22Rv1 (cell line): ENCODE results near the gene CENPO.
"Not testable (repeated sequence)": the region's sequence is repeated elsewhere in the genome, so short reads cannot be mapped to it uniquely, and the experiment has no call there.

Experiments used
- H3K27ac ChIP-seq: fragments of 450-650 bp; 2 replicates; pipeline ENCODE4 v1.5.1; 2017
- ZFX ChIP-seq: fragments of 450-650 bp; IDR thresholded peaks from 2 replicates; pipeline ENCODE4 v1.6.1; 2017; ENCODE audit warnings: antibody characterized with exemption, borderline replicate concordance
- TF ChIP-seq, protein P1 (sequence below): fragments of 450-650 bp; IDR thresholded peaks from 2 replicates; pipeline ENCODE4 v1.5.1; 2017; ENCODE audit warnings: mild to moderate bottlenecking

The CENPO gene

DNA sequence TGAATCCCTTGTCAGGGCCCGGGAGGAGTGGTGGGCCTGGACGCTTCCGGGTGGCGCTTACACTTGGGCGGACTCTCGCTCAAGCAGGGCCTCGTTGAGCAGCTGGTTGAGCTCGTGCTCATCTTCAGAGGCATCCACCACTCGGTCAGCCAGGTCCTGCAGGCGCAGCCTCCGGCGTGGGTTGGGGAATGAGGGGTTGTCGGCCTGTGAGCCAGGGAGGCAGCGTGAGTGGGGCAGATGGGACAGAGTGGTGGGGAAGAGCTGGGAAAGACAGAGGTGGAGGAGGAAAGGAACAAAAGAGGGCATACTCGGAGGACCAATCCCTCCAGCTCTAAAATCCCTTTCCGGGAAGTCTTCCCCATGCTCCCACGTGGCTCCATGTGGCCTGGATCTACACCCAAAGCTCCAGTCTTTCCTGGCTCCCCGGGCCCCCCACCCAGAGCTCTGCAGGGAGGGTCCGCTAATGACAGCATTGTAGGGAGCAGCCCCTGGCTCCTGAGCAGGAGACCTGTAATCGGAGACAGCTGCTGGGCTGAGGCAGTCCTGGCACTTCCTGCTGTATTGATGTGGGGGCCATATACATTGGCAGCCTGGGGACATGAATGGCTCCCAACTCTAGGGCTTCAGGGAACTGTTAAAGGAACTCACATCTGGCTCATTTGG lies 41.6 kb downstream of the CENPO start:
- H3K27ac ChIP-seq: no peak overlapping the region
- no peak for TF ChIP-seq ZFX
- TF ChIP-seq, protein P1, sequence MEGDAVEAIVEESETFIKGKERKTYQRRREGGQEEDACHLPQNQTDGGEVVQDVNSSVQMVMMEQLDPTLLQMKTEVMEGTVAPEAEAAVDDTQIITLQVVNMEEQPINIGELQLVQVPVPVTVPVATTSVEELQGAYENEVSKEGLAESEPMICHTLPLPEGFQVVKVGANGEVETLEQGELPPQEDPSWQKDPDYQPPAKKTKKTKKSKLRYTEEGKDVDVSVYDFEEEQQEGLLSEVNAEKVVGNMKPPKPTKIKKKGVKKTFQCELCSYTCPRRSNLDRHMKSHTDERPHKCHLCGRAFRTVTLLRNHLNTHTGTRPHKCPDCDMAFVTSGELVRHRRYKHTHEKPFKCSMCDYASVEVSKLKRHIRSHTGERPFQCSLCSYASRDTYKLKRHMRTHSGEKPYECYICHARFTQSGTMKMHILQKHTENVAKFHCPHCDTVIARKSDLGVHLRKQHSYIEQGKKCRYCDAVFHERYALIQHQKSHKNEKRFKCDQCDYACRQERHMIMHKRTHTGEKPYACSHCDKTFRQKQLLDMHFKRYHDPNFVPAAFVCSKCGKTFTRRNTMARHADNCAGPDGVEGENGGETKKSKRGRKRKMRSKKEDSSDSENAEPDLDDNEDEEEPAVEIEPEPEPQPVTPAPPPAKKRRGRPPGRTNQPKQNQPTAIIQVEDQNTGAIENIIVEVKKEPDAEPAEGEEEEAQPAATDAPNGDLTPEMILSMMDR: no peak

DNA sequence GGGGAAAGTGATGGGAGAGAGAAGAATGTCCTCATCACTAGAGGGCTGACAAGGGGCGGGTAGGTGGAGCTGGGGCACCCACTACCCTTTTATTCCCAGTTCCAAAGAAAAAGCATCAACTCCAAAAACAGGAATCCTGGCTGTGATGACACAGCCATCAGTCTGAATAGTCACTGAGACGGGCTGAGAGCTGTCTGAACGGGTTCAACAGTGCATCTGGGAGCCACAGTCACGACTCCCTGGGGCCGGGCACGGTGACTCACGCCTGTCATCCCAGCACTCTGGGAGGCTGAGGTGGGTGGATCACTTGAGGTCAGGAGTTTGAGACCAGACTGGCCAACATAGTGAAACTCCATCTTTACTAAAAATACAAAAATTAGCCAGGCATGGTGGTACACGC lies 42.2 kb downstream of the CENPO start:
- H3K27ac ChIP-seq: not testable (repeated sequence)

DNA sequence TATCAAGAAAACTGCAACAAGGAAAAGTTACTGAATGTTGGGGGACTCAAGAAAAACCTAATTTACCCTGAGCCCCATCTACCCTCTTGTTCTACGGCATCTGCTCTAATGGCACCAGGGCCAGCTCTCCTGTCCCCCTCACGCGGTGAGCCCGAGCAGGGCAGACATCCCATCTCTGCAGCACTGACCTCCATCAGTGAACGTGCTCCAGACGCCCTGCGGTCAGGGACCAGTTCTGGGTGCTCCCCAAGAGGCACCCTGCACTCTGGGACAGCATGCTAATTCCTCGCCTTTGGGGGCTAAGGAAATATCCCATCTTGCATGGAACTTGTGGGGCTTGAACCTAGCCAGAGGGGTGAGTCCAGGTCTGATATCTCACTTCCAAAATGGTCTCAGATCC lies 43.0 kb downstream of the CENPO start:
- TF ChIP-seq, protein P1: no peak
- H3K27ac ChIP-seq: no peak overlapping the region

DNA sequence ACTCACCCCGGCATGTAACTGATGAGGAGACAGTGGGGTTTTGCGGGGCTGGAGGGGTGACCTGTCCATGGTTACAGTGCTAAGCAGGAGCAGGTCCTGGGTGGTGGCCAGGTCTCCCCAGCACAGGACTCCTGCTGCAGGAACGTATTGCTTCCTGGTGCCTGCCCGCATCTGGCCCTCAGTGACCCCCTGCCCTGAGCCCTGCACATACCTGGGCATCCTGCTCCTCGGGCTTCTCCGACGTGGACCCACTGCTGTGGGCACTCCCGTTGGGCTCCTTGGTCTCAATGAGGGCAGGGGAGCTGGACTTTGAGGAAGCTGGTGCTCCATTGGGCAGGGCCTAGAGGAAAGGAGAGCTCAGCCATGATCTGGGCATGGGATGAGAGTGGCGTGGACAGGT lies 43.5 kb downstream of the CENPO start:
- no peak for TF ChIP-seq ZFX
- TF ChIP-seq, protein P1: no peak
- no peak overlapping the region for H3K27ac ChIP-seq

DNA sequence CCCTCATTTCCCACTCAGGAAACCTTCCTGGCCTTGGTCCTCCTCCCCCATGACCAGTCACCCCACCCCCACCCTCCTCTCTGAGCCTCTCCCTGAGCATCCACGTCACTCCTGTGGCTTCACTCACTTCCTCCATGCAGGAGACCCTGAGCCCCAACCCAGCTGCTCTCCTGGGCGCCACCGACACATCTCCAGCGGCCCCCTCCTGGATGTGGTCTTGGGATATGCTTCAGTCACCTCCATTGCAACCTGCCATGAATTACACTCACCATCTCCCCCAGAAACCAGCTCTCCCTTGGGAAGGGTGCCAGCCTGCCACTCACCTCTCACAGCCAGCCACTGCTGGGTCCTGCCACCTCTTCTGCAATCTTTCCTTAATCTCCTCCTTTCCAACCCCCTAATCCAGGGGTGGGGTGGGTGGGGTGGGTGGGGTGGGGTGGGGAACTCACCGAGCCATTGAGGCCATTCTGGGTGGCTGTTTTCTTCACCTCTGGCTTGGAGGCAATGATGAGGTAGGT lies 44.8 kb downstream of the CENPO start:
- TF ChIP-seq, protein P1: no peak
- no peak for TF ChIP-seq ZFX
- no peak overlapping the region for H3K27ac ChIP-seq

DNA sequence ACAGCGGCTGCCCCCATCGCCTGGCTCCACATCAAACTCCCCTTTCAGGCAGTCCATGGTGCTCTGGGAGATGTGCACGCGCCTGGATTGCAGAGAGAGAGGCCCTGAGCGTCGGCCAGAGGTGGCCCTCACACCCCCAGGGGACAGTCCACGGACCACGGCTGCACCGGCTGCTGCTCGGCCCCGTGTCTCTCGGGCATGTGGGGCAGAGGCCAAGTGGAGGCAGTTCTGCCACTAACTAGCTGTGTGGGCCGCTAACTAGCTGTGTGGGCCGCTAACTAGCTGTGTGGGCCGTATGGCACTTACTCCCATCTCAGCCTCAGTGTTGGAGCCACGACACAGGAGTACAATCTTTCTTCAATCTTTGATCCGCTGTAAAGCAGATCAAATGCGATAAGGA lies 45.3 kb downstream of the CENPO start:
- no peak overlapping the region for H3K27ac ChIP-seq
- TF ChIP-seq, protein P1: no peak

DNA sequence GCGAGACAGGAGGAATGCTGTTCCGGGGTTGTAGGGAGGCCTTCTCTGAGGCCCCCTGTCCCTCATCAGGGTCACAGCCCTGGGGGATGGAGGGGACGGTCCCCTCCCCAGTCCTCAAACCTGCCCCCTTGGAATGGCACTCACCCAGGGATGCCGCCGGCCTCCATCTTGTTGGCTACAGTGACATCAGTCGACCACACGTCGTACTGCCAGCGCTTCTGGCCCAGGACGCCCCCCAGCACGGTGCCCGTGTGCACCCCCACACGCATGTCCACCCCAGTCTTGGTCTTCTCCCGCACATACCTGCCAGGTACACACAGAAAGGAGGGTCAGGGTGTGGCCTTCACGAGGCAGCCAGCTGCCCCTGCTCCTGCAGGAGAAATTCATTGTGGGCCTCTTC lies 46.5 kb downstream of the CENPO start:
- no peak for TF ChIP-seq ZFX
- TF ChIP-seq, protein P1: no peak
- no peak overlapping the region for H3K27ac ChIP-seq
